Peyer's patch (tissue), 4 donors: ENCODE measurements around the gene BOC.

Source experiments
- POLR2A ChIP-seq, 2 donors: fragments of 450-650 bp; IDR thresholded peaks; one replicate each; pipeline ENCODE4 v1.5.1; 2017; ENCODE audit warnings: antibody characterized with exemption in 2 of 2, mild to moderate bottlenecking in 2 of 2, moderate library complexity in 2 of 2
- TF ChIP-seq, protein P1 (sequence below), 6 experiments: fragments of 450-650 bp in 4 of 6; fragments of 200-600 bp in 2 of 6; sonication (generic) in 1 of 6; IDR thresholded peaks; one replicate each; pipeline ENCODE4 v1.5.1; 2017 to 2019; ENCODE audit warnings: antibody characterized with exemption in 6 of 6, mild to moderate bottlenecking in 3 of 6, moderate library complexity in 1 of 6

DNA sequence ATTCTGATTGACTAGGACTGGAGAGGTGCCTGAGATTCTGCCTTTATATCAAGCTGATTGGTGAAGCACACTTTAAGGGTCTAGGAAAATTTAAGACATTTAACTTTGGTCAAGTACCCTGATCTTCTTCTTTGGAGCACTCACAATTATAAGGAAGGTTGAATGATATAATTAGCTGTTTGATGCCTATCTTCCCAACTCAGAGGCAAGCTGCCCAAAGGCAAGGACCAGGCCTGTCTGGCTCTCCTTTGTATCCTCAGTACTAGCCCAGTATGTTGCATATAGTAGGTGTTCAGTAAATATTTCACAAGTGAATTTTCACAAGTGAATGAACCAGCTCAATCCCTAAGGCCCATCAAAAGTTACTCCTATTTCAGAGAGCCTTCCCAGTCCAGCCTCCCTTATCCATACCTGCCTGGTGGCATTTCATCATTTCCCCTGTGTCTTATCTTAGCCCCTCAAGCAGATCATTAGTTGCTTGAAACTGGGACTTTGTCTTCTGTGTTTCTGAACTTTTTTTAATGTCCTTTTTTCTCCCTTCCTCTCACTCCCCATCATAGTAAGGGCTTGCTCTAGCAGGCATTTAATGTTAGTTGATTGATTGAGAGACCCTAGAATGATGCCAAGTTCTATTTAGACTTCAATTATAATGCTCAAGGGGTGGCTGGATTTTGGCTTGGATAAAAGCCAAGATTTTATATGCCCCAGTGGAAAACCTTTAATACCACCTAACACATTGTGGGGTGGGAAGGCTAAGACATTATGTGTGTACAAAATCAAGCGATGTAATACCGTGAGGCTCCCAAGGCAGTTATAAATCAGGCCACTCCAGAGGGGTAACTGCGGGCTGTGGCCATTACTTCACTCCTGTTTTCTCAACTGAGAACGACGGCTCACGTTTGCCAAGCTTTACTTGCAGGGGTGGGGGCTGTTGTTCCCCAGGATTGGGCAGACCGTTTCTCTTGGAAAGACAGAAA lies 43.2 kb upstream of the BOC start:
- TF ChIP-seq, protein P1, sequence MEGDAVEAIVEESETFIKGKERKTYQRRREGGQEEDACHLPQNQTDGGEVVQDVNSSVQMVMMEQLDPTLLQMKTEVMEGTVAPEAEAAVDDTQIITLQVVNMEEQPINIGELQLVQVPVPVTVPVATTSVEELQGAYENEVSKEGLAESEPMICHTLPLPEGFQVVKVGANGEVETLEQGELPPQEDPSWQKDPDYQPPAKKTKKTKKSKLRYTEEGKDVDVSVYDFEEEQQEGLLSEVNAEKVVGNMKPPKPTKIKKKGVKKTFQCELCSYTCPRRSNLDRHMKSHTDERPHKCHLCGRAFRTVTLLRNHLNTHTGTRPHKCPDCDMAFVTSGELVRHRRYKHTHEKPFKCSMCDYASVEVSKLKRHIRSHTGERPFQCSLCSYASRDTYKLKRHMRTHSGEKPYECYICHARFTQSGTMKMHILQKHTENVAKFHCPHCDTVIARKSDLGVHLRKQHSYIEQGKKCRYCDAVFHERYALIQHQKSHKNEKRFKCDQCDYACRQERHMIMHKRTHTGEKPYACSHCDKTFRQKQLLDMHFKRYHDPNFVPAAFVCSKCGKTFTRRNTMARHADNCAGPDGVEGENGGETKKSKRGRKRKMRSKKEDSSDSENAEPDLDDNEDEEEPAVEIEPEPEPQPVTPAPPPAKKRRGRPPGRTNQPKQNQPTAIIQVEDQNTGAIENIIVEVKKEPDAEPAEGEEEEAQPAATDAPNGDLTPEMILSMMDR (IDR thresholded peaks at IDR 0.05) = no peak
- TF ChIP-seq POLR2A (IDR thresholded peaks at IDR 0.05) = no peak
